ENCODE results near the gene OMD.
"Not testable (repeated sequence)": the region's sequence is repeated elsewhere in the genome, so short reads cannot be mapped to it uniquely, and the experiment has no call there.

Gene OMD, protein sequence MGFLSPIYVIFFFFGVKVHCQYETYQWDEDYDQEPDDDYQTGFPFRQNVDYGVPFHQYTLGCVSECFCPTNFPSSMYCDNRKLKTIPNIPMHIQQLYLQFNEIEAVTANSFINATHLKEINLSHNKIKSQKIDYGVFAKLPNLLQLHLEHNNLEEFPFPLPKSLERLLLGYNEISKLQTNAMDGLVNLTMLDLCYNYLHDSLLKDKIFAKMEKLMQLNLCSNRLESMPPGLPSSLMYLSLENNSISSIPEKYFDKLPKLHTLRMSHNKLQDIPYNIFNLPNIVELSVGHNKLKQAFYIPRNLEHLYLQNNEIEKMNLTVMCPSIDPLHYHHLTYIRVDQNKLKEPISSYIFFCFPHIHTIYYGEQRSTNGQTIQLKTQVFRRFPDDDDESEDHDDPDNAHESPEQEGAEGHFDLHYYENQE

DNA sequence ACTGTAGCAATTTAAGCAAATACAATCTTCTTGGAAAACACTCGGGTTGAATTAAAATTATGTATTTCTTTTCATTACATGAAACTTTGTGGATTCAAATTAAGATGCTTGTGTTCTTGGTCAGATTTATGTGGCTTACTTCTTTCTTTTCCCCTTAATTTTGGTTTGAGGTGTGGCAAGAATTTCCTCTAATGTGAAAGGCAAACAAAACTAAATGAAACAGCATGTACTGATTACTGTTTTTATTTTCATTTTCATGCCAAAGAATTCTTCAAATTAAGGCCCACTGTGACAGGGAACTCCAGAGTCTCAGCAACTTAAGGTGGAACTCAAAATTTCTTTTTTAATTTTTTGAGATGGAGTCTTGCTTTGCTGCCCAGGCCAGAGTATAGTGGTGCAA, at the start of gene OMD:
Gene OMD, minus strand, starts transcription at position 132 of the 400 bp plus-strand sequence. CDS start 6,913 bp downstream, outside the sequence.
- no peak for DNase-seq

DNA sequence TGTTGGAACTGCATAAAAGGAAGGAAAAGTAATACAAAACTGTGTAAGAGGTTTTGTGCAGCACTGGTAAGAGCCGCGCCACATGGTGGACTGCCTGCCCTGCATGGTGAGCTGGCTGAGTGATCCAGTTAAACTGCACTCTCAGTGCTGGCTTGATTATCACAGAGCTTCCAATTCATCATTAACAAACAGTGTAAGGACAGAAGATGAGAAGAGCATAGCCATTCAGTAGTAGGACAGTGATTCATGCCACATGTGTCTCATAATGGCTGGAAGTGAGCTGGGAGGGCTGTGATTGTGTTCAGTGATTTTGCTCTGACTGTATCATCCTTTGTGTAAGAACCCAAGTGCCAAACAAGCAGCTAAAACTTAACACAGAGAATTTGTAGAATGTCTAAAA, 43.9 kb upstream of the OMD start:
- DNase-seq: no peak

DNA sequence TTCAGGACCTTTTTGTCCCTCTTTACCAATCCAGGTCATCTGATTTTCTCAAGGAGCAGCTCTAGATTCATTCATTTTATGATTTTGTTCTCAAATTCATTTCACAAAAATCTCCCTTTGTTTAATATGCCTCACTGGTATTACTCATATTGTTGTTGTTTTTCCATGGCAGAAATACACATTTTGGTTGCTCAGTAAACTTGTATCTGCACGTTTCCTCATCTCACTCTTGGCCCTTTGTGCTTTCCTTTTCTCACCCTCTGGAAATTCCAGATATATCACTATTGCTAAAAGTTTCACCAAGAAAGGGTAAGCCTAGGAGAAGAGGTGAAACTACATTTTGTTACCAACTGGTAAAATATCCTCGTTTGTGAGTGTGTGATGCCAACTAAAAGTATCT, 43.2 kb upstream of the OMD start:
- no peak for DNase-seq

DNA sequence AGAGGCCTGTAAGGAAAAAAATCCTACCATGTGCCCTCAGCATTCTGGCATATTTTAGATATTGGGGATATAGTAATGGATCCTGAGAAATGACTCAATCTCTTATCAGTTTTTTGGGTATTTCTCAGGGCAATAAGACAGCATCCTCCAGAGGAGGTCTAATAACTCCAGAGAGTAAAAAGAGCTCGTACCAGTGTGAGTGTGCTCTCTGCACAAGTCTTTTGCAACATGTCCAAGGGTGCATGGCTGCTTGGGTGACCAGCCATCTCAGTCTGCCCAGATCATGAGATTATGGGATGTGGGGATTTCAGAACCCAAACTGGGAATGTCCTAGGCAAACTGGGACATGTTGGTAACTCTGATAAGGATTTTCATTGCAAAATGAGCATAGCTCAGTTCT, 42.8 kb upstream of the OMD start:
- DNase-seq: no peak

DNA sequence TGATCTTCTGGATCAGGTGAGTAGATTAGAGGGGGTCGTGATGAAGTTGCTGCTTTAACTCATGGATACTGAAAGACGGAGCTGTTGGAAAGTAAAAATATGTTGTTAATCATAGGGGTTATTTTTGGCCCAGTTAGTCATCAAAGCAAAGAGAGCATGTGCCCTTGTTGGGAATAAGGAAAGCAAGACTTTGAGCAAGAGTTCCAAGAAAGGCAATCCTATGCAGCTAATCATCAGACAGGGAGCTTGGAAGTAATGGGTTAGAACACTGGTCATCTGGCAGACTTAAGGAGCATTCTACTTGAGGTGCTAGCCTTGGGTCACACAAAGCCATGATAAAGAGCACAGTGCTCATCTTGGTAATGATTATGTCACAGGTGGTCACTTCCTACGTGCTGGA, 39.7 kb upstream of the OMD start:
- DNase-seq: no peak

DNA sequence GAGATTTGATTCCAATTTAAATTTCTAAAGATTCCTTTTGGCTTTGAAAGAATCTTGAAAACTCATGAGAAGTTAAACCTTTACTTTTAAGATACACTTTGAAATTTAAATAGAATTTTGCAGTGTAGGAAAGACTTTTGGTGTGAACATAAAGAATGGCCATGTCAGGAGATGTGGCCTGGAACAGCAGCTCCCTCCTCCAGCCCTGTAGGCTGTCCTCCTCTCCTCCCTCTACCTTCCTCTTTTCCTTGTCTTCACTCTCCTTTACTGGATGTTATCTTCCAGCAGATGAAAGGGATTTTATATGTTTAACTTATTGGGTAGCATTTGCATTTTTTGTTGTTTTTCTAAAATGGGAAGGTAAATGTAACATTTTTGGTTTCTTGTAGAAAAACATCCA, 39.1 kb upstream of the OMD start:
- DNase-seq: no peak

DNA sequence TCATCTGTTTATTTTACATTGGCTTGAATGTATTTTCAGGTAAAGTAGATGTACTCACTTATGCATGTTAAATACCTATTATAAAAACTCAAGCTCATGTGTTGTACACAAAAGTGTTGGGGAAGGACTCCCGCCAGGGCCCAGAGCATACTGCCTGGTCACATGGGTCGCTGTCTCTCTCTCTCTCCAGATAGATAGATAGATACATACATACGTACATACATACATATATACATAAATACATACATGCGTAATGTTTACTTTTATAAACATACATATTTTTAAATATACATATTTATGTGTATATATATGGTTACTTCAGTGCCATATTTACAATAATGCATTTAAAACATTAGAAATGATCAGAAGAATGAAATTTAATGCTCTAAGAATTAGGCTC, 33.3 kb upstream of the OMD start:
- DNase-seq: no peak

DNA sequence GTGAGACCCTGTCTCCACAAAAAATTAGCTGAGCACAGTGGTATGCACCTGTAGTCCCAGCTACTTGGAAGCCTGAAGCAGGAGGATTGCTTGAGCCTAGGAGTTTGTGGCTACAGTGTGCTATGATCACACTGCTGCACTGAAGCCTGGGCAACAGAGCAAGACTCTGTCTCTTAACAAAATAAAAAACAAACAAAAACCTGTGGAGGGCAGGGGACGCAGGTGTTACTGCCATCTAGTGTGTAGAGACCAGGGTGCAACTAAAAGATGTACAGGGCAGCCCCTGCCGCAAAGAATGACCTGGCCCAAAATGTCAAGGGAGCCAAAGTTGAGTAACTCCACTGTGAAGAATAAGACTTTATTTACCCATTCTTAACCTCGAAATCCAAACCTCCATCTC, 30.9 kb upstream of the OMD start:
- no peak for DNase-seq

DNA sequence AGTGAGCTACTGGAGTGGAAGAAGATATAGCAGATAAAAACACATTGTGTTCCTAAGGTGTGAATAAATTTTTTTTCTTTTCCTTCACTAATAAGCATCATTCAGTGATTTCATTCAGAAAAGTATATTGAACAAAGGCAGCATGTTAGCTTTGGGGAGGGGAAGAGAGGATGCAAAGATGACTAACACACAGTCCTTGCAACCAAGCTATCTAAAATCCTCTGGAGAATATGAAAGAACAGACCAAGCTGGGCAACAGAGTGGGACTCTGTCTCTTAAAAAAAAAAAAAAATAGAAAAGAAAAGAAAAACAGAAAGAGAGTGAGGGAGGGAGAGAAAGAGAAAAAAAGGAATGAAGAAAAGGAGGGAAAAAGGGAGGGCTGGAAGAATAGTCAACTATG, 22.3 kb upstream of the OMD start:
- DNase-seq: no peak

DNA sequence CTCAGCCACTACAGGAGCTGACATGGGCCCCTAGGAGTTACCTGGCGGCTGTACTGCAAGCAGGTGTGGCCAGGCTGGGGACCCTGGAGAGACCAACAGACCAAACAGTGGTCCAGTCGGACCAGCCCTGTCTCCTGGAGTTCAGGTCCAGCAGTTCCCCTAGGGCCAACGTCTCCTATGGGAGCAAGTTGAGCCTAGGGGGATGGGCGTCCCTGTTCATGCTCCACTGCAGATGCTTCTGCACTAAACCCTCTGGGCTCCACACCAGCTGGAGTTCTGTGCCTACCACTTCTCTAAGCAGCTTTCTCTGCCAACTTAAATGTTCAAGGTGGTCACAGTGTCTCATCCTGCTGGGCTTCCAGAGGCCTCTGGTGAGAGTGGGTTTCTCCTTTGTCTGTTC, 20.6 kb upstream of the OMD start:
- DNase-seq: no peak

DNA sequence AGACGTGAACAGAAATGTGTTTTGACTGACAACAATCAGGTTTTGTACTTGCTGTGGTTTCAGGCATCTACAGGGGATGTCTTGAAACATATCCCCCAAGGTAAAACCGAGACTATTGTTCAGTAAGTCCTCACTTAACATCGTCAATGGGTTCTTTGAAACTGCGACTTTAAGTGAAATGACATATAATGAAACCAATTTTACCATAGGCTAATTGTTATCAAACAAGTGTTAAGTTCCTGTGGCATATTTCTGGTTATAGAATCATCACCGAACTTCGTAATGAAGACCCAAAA, 16.4 kb upstream of the OMD start:
- DNase-seq: no peak

DNA sequence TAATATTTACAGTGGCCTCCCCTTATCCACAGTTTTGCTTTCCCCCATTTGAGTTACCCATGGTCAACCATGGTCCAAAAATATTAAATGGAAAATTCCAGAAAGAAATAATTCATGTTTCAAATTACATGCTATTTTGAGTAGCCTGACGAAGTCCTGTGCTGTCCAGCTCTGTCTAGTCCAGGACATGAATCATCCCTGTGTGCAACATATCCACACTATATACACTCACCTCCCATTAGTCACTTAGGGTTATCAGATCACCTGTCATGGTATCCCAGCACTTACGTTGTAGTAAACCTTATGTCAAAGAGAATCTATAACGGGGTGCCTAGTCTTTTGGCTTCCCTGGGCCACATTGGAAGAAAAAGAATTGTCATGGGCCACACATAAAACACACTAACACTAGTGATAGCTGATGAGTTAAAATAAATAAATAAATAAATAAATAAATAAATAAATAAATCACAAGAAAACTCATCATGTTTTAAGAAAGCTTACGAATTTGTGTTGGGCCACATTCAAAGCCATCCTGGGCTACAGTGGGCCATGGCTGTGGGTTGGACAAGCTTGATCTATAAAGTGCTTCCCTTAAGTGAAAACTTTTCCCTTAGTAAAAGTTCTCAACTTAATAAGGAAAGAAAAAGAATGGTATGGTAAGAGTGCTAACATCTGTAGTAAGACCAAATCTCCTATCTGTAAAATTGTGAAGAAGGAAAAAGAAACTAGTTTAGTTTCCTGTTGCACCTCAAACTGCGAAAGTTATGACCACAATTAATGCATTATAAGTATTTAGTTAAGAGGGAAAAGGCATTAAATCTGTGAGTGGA, 15.9 kb upstream of the OMD start:
- DNase-seq: no peak

DNA sequence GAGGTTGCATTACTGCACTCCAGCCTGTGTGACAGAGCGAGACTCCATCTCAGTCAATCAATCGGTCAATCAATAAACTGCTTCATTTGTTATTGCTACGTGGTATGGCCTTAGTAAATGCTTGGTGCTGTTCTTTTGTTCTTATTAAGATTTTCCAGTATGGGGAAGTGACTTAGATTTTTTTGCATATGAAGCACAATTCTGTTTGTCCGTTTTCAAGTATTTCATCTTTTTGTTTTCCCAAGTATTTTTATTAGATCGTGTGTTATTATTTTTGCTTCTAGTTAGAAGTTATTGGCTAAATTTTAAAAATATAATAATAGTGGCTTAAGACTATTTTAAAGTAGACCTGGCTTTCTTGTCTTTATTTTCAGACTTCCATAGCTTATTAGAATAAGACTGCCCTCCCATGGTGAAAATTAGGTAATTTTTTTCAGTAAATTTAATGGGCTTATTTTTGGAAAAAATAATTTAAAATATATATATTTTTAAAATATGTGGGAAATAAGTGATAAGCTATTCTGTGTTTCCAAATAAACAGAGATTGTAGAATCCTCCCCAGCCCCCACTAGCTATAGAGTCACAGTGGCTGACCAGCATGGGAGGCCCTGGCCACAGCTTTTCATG, 14.7 kb upstream of the OMD start:
- no peak for DNase-seq

DNA sequence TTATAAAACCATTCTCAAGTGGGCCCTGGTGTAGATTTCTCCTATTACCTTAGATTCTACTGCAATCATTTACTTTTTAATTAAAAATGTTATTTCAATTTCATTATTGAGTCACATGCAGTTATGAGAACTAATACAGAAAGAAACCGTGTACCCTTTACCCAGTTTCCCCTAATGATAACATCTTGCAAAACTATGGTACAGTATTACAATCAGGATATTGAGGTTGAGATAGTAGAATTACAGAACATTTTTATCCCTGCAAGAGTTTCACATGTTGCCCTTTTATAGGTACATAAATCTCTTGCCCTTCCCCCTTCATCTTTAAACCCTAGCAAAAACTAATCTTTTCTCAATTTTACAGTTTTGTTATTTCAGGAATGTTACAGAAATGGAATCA, 11.0 kb upstream of the OMD start:
- DNase-seq: no peak

DNA sequence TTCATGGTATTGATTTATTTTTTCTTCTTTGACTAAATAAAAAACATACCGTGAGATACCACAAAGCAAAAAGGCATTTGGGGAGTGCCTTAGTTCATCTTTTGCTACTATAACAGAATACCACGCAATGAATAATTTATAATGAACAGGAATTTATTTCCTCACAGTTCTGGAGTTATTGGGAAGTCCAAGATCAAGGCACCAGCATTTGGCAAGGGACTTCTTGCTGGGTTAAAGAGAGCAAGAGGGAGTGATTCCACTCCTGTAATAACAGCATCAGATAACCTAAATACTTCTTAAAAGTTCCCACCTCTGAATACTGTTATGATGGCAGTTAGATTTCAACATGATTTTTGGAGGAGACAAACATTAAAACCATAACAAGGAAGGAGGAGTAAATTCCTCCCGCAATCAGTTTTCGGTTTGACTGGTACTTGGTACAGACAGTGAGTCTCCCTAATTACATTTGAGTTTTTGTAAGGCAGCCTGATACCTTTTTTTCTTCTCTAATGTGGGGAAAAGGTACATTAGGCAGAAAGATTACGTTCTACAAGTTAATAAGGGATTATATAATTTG, 8.8 kb upstream of the OMD start:
- DNase-seq: no peak

DNA sequence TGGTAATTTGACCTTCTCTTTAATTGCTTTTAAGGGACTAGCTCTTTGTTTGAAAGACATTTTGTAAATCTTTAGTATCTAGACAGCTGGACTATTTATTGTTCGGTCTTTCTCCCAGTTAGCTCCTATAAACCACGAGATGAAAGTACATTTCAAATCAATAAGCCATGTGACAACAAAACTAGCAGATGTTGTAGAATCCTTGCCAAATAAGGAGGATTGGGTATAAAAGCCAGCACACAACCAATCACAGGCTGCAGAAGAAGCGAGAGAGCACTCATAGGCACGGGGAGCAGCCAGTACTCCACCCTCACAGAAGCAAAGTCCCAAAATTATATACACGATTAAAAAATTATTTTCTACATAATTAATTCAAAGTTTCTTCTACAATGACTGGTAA, 8.1 kb upstream of the OMD start:
- DNase-seq: no peak

DNA sequence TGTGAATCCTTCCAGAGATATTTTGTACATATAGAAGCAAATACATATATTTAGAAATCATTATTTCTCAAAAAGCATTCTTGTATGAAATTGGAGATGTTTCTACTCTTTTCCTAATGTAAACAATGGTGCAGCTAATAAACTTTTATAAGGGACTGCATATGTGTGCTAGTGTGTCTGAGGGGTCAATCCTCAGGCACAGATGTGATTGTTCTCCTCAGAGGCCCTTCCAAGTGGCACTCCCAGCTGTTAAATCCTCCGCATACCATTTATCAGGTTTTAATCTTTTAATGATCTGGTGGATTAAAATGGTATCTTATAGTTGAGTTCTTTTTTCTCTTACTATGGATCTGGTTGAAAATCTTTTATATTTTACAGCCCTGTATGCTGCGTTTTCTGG, 5.6 kb upstream of the OMD start:
- no peak for DNase-seq

DNA sequence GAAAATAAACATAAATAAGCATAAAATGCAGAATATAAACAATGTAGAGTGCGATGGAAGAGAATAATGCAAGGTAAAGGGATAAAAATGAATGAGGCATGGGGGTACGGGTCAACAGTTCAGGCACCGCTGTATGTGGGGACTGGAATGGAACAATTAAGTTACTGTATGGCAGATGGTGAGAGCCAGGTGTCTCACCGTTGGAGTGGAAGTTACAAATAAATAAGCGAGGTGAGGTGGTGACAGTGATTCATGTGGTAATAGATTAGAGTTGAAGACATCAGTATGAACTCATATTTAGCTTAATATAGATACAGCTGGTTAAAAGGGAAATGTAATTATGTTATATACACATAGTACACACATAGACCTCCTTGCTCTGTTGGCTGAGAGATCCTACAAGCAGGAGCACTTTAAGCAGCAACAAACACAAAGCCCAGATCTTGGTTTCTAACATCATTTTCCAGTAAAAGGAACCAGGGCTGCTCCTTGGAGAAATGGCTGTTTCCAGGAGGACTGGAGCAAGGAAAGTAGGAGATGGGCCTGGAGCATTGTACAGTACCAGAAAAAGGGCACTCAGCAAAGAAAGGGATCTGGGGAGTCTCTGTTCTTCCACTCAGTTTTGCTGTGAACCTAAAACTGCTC, 2.4 kb upstream of the OMD start:
- DNase-seq: no peak

DNA sequence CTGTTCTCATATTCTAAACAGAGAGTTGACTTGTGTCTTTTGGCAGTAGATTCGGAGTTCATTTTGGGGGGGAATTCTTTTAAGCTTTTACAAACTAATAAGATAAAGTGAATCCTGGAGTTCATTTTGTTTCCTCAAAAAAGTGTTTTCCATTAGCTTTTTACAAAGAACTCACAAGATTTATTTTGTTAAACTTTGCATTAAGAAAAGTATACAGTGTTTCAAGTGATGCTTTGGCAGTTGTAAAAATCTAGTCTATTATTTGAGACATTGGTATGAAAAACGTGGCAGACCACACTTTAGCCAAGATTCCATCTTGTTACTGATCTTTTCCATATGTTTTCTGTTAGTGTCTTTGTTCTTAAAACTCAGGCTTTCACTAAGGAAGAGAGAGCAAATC, 1.2 kb upstream of the OMD start:
- no peak for DNase-seq

DNA sequence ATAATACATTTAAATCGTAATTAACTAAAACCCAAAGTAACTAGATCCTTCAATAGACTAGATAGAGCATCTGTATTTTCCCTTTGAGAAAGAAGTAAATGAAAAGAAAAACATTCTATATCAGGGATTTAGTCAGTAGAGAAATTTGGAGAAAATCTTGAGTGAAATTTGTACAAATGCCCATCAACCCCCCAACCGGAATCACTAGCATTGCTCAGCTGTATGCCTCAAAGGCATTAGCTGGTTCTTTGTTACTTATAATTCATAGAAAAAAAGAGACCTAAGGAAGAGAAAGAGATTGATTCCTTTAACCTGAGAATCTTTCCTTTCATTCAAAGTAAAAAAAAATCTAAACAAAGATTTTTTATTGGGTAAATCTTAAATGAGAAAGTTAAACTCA, 659 bp downstream of the OMD start:
- DNase-seq: no peak

DNA sequence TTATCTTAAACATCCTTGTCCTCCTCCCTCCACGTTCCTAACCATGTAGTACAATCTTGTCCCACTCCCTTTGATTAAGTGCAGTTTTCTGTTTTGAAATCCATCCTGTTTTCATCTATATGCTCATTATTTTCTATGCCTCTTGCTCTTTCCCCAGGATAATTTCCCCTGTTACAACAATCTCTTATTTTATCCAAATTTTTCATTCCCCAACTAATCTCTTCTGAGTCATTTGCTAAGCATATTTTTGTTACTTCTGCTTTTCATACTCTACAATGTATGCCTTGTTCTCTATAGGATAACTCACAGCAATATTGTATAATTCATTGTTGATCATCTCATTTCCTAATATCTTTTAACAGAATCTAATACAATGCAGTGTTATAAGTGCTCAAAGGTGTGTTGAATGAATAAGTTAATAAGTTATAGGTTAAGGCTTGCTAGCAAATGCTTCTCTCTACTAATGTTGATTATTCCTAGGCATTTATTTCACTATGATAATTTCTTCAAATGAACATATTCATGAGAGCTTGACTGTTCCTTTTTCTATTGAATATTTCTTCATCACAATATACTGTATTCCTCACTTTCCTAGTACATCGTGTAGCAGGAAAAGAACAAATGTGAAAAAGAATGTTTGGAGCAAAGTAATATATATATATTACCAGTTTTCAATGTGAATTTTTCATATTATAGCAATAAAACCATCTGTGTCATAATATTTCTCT, 1.5 kb downstream of the OMD start:
- no peak for DNase-seq

DNA sequence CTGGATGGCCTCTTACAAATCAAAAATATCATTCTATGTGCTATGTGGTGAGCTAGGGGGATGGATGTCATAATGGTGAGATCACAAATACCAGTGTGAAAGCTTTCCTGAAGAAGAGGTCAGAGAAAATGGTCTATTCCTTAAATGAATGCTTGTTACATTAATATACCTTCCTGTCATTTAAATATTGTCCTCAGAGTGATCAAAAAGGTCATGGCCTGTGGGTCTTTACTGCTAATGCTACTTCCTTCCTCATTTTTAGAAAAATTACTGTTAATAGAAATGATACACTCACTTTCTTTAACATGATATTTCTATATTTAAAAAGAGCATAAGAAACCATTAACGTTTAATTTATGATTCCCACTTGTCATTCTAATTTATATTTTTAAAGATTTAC, 9.7 kb downstream of the OMD start:
- DNase-seq: no peak

DNA sequence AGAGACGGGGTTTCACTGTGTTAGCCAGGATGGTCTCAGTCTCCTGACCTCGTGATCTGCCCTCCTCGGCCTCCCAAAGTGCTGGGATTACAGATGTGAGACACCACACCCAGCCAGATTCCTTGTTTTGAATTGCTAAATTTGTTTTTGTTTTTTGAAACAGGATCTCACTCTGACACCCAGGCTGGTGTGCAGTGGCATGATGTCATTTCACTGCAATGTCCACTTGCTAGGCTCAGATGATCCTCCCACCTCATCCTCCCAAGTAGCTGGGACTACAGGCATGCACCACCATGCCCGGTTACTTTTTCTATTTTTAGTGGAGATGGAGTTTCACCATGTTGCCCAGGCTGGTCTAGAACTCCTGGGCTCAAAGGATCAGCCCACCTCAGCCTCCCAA, 13.1 kb downstream of the OMD start:
- not testable (repeated sequence) for DNase-seq

Data from activated CD4-positive, CD25-positive, alpha-beta regulatory T cell treated with anti-CD3 and anti-CD28 coated beads, Interleukin-2, amount 50 U/mL, for 72 hours (primary cell).